Activated CD4-positive, alpha-beta T cell treated with anti-CD3 and anti-CD28 coated beads for 1 hour (primary cell): ENCODE results near the gene TEDC1.
A peak's percentile ranks its signal among the peaks of the same experiment; 100 is the strongest.

Source experiments
- DNase-seq: peaks from one replicate; pipeline ENCODE4 v3.0.0-alpha.2; 2020

Gene TEDC1

GRCh38 chr14:105490572-105491365 is at the start of gene TEDC1:
Gene TEDC1, plus strand, starts transcription at chr14:105491246. Its CDS starts 130 bp downstream, at chr14:105491376.
- peak; percentile 99 for DNase-seq

- no peak for DNase-seq
Observed at GRCh38 chr14:105442125-105442524, 48.9 kb upstream of the TEDC1 start.

GRCh38 chr14:105442834-105443233 is 48.2 kb upstream of the TEDC1 start:
- DNase-seq, result no peak

- no peak for DNase-seq
Observed at GRCh38 chr14:105444859-105445258, 46.2 kb upstream of the TEDC1 start.

- no peak for DNase-seq
Observed at GRCh38 chr14:105445290-105445689, 45.8 kb upstream of the TEDC1 start.

GRCh38 chr14:105445901-105446845 is 44.9 kb upstream of the TEDC1 start:
- DNase-seq, result no peak

- DNase-seq, result no peak
Observed at GRCh38 chr14:105446971-105447370, 44.1 kb upstream of the TEDC1 start.

- DNase-seq, result no peak
Observed at GRCh38 chr14:105447651-105448640, 43.1 kb upstream of the TEDC1 start.

GRCh38 chr14:105448706-105449111 is 42.3 kb upstream of the TEDC1 start:
- DNase-seq, result peak; percentile 63

GRCh38 chr14:105449276-105450122 is 41.5 kb upstream of the TEDC1 start:
- DNase-seq, result no peak

- DNase-seq, result no peak
Observed at GRCh38 chr14:105450123-105450505, 40.9 kb upstream of the TEDC1 start.

- DNase-seq, result no peak
Observed at GRCh38 chr14:105450864-105451720, 40.0 kb upstream of the TEDC1 start.

GRCh38 chr14:105452963-105453362 is 38.1 kb upstream of the TEDC1 start:
- DNase-seq, result no peak

GRCh38 chr14:105453847-105454246 is 37.2 kb upstream of the TEDC1 start:
- DNase-seq, result no peak

- DNase-seq, result no peak
Observed at GRCh38 chr14:105455086-105455640, 35.9 kb upstream of the TEDC1 start.

- no peak for DNase-seq
Observed at GRCh38 chr14:105455766-105456660, 35.0 kb upstream of the TEDC1 start.

- no peak for DNase-seq
Observed at GRCh38 chr14:105456736-105457617, 34.1 kb upstream of the TEDC1 start.

GRCh38 chr14:105458010-105458409 is 33.0 kb upstream of the TEDC1 start:
- DNase-seq, result no peak
